Kidney tubule cell (primary cell): ENCODE data around the gene MKRN2OS.
"Not testable (repeated sequence)": the region's sequence is repeated elsewhere in the genome, so short reads cannot be mapped to it uniquely, and the experiment has no call there.

Experiments
- DNase-seq: peaks from one replicate; pipeline ENCODE4 v3.0.0-alpha.2; 2018; ENCODE audit warnings: low spot score

MKRN2OS gene

GRCh38 chr3:12561397-12561796 is 16.1 kb upstream of the MKRN2OS start:
- no peak for DNase-seq

- DNase-seq: no peak
Observed at GRCh38 chr3:12560505-12561190, 15.3 kb upstream of the MKRN2OS start.

GRCh38 chr3:12559520-12559919 is 14.2 kb upstream of the MKRN2OS start:
- DNase-seq: no peak

GRCh38 chr3:12558706-12559105 is 13.4 kb upstream of the MKRN2OS start:
- no peak for DNase-seq

GRCh38 chr3:12557473-12558100 is 12.3 kb upstream of the MKRN2OS start:
- peak; percentile 31 for DNase-seq

GRCh38 chr3:12556690-12557472 is 11.6 kb upstream of the MKRN2OS start, which contains the start of gene MKRN2:
Gene MKRN2, plus strand, starts transcription at chr3:12557087. Its CDS starts 64 bp downstream, at chr3:12557151.
- DNase-seq: peak; percentile 92

GRCh38 chr3:12556314-12556689 is 11.0 kb upstream of the MKRN2OS start:
- DNase-seq: no peak

GRCh38 chr3:12553921-12554391 is 8.7 kb upstream of the MKRN2OS start:
- peak; percentile 18 for DNase-seq

GRCh38 chr3:12549971-12550760 is 4.9 kb upstream of the MKRN2OS start:
- DNase-seq: no peak

- no peak for DNase-seq
Observed at GRCh38 chr3:12544652-12545472, 437 bp downstream of the MKRN2OS start.

GRCh38 chr3:12543497-12543896 is 1.8 kb downstream of the MKRN2OS start:
- not testable (repeated sequence) for DNase-seq

- no peak for DNase-seq
Observed at GRCh38 chr3:12541625-12542024, 3.7 kb downstream of the MKRN2OS start.

GRCh38 chr3:12536423-12536822 is 8.9 kb downstream of the MKRN2OS start:
- DNase-seq: no peak

GRCh38 chr3:12532182-12532581 is 13.1 kb downstream of the MKRN2OS start:
- DNase-seq: no peak

- no peak for DNase-seq
Observed at GRCh38 chr3:12527757-12528143, 17.5 kb downstream of the MKRN2OS start.

GRCh38 chr3:12522721-12523120 is 22.6 kb downstream of the MKRN2OS start:
- no peak for DNase-seq

- no peak for DNase-seq
Observed at GRCh38 chr3:12521010-12521409, 24.3 kb downstream of the MKRN2OS start.

- DNase-seq: no peak
Observed at GRCh38 chr3:12518261-12519028, 26.9 kb downstream of the MKRN2OS start.

- DNase-seq: peak; percentile 19
Observed at GRCh38 chr3:12516873-12517272, 28.4 kb downstream of the MKRN2OS start.

GRCh38 chr3:12515631-12516030 is 29.7 kb downstream of the MKRN2OS start:
- DNase-seq: no peak
